Right hindlimb (tissue), 1 donor: ENCODE measurements around the gene NCAPD2.
"Not testable (repeated sequence)": the region's sequence is repeated elsewhere in the genome, so short reads cannot be mapped to it uniquely, and the experiment has no call there.

Source experiments
- DNase-seq: peaks from one replicate; pipeline ENCODE4 v3.0.0-alpha.2; 2018

Gene NCAPD2

GRCh38 chr12:6497291-6497690, 3.4 kb downstream of the NCAPD2 start:
- not testable (repeated sequence) for DNase-seq

- DNase-seq: no peak
Observed at GRCh38 chr12:6500466-6500865, 6.6 kb downstream of the NCAPD2 start.

GRCh38 chr12:6507102-6507998, 13.4 kb downstream of the NCAPD2 start:
- DNase-seq: no peak

GRCh38 chr12:6508087-6508486, 14.2 kb downstream of the NCAPD2 start:
- DNase-seq: no peak

- no peak for DNase-seq
Observed at GRCh38 chr12:6520186-6520585, 26.3 kb downstream of the NCAPD2 start.

- DNase-seq: no peak
Observed at GRCh38 chr12:6522193-6522592, 28.3 kb downstream of the NCAPD2 start.

- no peak for DNase-seq
Observed at GRCh38 chr12:6523708-6524107, 29.8 kb downstream of the NCAPD2 start.

GRCh38 chr12:6524648-6525047, 30.7 kb downstream of the NCAPD2 start:
- no peak for DNase-seq

GRCh38 chr12:6526201-6526600, 32.3 kb downstream of the NCAPD2 start:
- no peak for DNase-seq

- DNase-seq: no peak
Observed at GRCh38 chr12:6526766-6527525, 33.0 kb downstream of the NCAPD2 start.

GRCh38 chr12:6527711-6528110, 33.8 kb downstream of the NCAPD2 start:
- no peak for DNase-seq

- DNase-seq: no peak
Observed at GRCh38 chr12:6528539-6529235, 34.8 kb downstream of the NCAPD2 start.

- DNase-seq: no peak
Observed at GRCh38 chr12:6529291-6529737, 35.4 kb downstream of the NCAPD2 start.

GRCh38 chr12:6530576-6531260, 36.8 kb downstream of the NCAPD2 start:
- no peak for DNase-seq

- peak; percentile 73 for DNase-seq
Observed at GRCh38 chr12:6532051-6532926, 38.4 kb downstream of the NCAPD2 start.

GRCh38 chr12:6532927-6533652, 39.2 kb downstream of the NCAPD2 start:
- DNase-seq: peak; percentile 88

- no peak for DNase-seq
Observed at GRCh38 chr12:6533653-6533922, 39.7 kb downstream of the NCAPD2 start.

GRCh38 chr12:6533923-6534694, 40.2 kb downstream of the NCAPD2 start, which contains the start of gene GAPDH:
TSS of gene GAPDH (plus strand) at chr12:6534517. CDS start at chr12:6534833, 316 bp downstream.
- peak; percentile 97 for DNase-seq

- DNase-seq: no peak
Observed at GRCh38 chr12:6534695-6534944, 40.7 kb downstream of the NCAPD2 start.

GRCh38 chr12:6534945-6535696, 41.2 kb downstream of the NCAPD2 start:
- peak; percentile 79 for DNase-seq
